ENCODE data around the gene SCOC. TPM values are rescaled to one million over a fixed set of nuclear protein-coding genes. Genes with fewer than 3 reads are reported as not detected.

Gene SCOC
- total RNA-seq, 1 donor from 2014 or later = 33.9 TPM

DNA sequence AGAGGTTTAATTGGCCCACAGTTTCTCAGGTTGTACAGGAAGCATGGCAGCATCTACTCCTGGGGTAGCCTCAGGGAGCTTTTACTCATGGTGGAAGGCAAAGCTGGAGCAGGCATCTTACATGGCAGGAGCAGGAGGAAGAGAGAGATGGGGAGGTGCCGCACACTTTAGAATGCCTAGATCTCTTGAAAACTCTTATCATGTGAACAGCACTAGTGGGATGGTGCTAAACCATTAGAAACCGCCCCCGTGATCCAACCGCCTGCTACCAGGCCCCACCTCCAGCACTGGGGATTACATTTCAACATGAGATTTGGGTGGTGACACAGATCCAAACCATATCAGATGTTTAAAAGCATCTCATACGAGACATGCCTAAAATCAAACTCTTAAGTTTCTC lies 41.6 kb upstream of the SCOC start:
- no peak overlapping the region for H3K4me3 Mint-ChIP-seq (ENCODE audit: unreplicated experiment)
- H3K9me3 Mint-ChIP-seq (ENCODE audit: unreplicated experiment) = no peaks in the 10 kb centered on the region
- DNase-seq (ENCODE audit: low spot score) = no peak
- TF ChIP-seq, protein P1, sequence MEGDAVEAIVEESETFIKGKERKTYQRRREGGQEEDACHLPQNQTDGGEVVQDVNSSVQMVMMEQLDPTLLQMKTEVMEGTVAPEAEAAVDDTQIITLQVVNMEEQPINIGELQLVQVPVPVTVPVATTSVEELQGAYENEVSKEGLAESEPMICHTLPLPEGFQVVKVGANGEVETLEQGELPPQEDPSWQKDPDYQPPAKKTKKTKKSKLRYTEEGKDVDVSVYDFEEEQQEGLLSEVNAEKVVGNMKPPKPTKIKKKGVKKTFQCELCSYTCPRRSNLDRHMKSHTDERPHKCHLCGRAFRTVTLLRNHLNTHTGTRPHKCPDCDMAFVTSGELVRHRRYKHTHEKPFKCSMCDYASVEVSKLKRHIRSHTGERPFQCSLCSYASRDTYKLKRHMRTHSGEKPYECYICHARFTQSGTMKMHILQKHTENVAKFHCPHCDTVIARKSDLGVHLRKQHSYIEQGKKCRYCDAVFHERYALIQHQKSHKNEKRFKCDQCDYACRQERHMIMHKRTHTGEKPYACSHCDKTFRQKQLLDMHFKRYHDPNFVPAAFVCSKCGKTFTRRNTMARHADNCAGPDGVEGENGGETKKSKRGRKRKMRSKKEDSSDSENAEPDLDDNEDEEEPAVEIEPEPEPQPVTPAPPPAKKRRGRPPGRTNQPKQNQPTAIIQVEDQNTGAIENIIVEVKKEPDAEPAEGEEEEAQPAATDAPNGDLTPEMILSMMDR (IDR thresholded peaks at IDR 0.05; ENCODE audit: unreplicated experiment) = no peak
- H3K27ac Mint-ChIP-seq (ENCODE audit: unreplicated experiment) = no peak overlapping the region
- H3K36me3 Mint-ChIP-seq (ENCODE audit: low read depth, unreplicated experiment) = no peaks in the 10 kb centered on the region
- no peaks in the 10 kb centered on the region for H3K27me3 Mint-ChIP-seq (ENCODE audit: unreplicated experiment)
- H3K4me1 Mint-ChIP-seq (ENCODE audit: unreplicated experiment) = peaks cover 6% of the 10 kb centered on the region

- peaks cover 6% of the 10 kb centered on the region for H3K4me1 Mint-ChIP-seq (ENCODE audit: unreplicated experiment)
- no peaks in the 10 kb centered on the region for H3K36me3 Mint-ChIP-seq (ENCODE audit: low read depth, unreplicated experiment)
- TF ChIP-seq, protein P1 (IDR thresholded peaks at IDR 0.05; ENCODE audit: unreplicated experiment) = no peak
- no peaks in the 10 kb centered on the region for H3K27me3 Mint-ChIP-seq (ENCODE audit: unreplicated experiment)
- no peaks in the 10 kb centered on the region for H3K9me3 Mint-ChIP-seq (ENCODE audit: unreplicated experiment)
- no peak overlapping the region for H3K4me3 Mint-ChIP-seq (ENCODE audit: unreplicated experiment)
- no peak for DNase-seq (ENCODE audit: low spot score)
- H3K27ac Mint-ChIP-seq (ENCODE audit: unreplicated experiment) = no peak overlapping the region
Observed at GRCh38 chr4:140332734-140333133, 40.7 kb upstream of the SCOC start.

GRCh38 chr4:140333523-140333922 lies 39.9 kb upstream of the SCOC start:
- Mint-ChIP-seq H3K27me3 (ENCODE audit: unreplicated experiment) (no peaks in the 10 kb centered on the region), H3K36me3 (ENCODE audit: low read depth, unreplicated experiment) (no peaks in the 10 kb centered on the region), H3K27ac (ENCODE audit: unreplicated experiment) (no peak overlapping the region), H3K4me3 (ENCODE audit: unreplicated experiment) (no peak overlapping the region), H3K9me3 (ENCODE audit: unreplicated experiment) (no peaks in the 10 kb centered on the region), H3K4me1 (ENCODE audit: unreplicated experiment) (peaks cover 6% of the 10 kb centered on the region)
- TF ChIP-seq, protein P1 (IDR thresholded peaks at IDR 0.05; ENCODE audit: unreplicated experiment) = no peak
- no peak for DNase-seq (ENCODE audit: low spot score)

GRCh38 chr4:140335076-140335475 lies 38.4 kb upstream of the SCOC start:
- Mint-ChIP-seq H3K27ac (ENCODE audit: unreplicated experiment) (no peak overlapping the region), H3K27me3 (ENCODE audit: unreplicated experiment) (no peaks in the 10 kb centered on the region), H3K9me3 (ENCODE audit: unreplicated experiment) (no peaks in the 10 kb centered on the region), H3K4me1 (ENCODE audit: unreplicated experiment) (peaks cover 6% of the 10 kb centered on the region), H3K36me3 (ENCODE audit: low read depth, unreplicated experiment) (no peaks in the 10 kb centered on the region), H3K4me3 (ENCODE audit: unreplicated experiment) (no peak overlapping the region)
- DNase-seq (ENCODE audit: low spot score) = no peak
- TF ChIP-seq, protein P1 (IDR thresholded peaks at IDR 0.05; ENCODE audit: unreplicated experiment) = no peak

DNA sequence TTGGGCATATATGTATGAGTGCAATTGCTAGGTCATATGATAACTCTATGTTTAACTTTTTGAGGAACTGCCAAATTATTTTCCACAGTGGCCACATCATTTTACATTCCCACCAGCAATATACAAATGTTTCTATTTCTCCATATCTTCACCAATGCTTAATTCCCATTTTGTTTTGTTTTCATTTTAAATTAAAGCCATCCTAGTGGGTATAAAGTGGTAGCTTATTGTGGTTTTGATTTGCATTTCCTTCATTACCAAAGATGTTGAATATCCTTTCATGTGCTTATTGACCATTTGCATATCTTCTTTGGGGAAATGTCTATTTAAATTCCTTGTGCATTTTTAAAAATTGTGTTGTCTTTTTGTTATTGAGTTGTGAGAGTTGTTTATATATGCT lies 36.7 kb upstream of the SCOC start:
- H3K4me1 Mint-ChIP-seq (ENCODE audit: unreplicated experiment) = no peaks in the 10 kb centered on the region
- TF ChIP-seq, protein P1 (IDR thresholded peaks at IDR 0.05; ENCODE audit: unreplicated experiment) = no peak
- H3K4me3 Mint-ChIP-seq (ENCODE audit: unreplicated experiment) = no peak overlapping the region
- no peaks in the 10 kb centered on the region for H3K36me3 Mint-ChIP-seq (ENCODE audit: low read depth, unreplicated experiment)
- H3K27me3 Mint-ChIP-seq (ENCODE audit: unreplicated experiment) = no peaks in the 10 kb centered on the region
- no peak for DNase-seq (ENCODE audit: low spot score)
- H3K9me3 Mint-ChIP-seq (ENCODE audit: unreplicated experiment) = no peaks in the 10 kb centered on the region
- no peak overlapping the region for H3K27ac Mint-ChIP-seq (ENCODE audit: unreplicated experiment)

Measured in endothelial cell (in vitro differentiated cells).